H1 (cell line): ENCODE results near the gene CORO2B. TPM values are rescaled to one million over a fixed set of nuclear protein-coding genes. Genes with fewer than 3 reads are reported as not detected.
A peak's percentile ranks its signal among the peaks of the same experiment; 100 is the strongest.

Source experiments
- CTCF ChIA-PET: fragments of 300-600 bp; sonication (Branson Sonifier 250); formaldehyde crosslinking; loops from one replicate; lab custom pipeline; 2021; ENCODE audit not compliant: partially characterized antibody; lab: Charles Lee
- POLR2A ChIA-PET: fragments of 300-600 bp; sonication (Branson Sonifier 250); formaldehyde crosslinking; loops from one replicate; lab custom pipeline; 2021; ENCODE audit warnings: inconsistent platforms; ENCODE audit not compliant: partially characterized antibody; lab: Charles Lee
- DNase-seq, 2 experiments: peaks; one replicate each; pipeline versions ENCODE4 v3.0.0 to v3.0.0-alpha.2; 2010 to 2022; ENCODE audit warnings: low spot score in 2 of 2, low read depth in 1 of 2, mixed read lengths in 1 of 2
- FAIRE-seq: peaks from 2 replicates; lab custom pipeline; 2011; peaks lifted over from hg19 to GRCh38; lab: Jason Lieb, UNC
- H2AFZ ChIP-seq: 2 replicates; pipeline ENCODE4 v1.8.1; 2012; ENCODE audit warnings: low read length, inconsistent platforms
- H2AK5ac ChIP-seq: 2 replicates; pipeline ENCODE4 v1.6.1; 2013; ENCODE audit warnings: low read depth, low read length
- H2BK120ac ChIP-seq: replicated peaks from 2 replicates; pipeline ENCODE3; 2013; ENCODE audit warnings: low read depth, low read length, inconsistent platforms
- H2BK12ac ChIP-seq: 2 replicates; pipeline ENCODE4 v1.6.1; 2013; ENCODE audit warnings: low read depth, low read length
- H2BK15ac ChIP-seq: 2 replicates; pipeline ENCODE4 v1.6.1; 2013; ENCODE audit warnings: low read length
- H2BK20ac ChIP-seq: 2 replicates; pipeline ENCODE4 v1.6.1; 2013; ENCODE audit warnings: low read length
- H2BK5ac ChIP-seq: 2 replicates; pipeline ENCODE4 v1.6.1; 2013; ENCODE audit warnings: low read depth, low read length
- H3K14ac ChIP-seq: 2 replicates; pipeline ENCODE4 v1.6.1; 2013; ENCODE audit warnings: inconsistent platforms; ENCODE audit not compliant: insufficient read length
- H3K18ac ChIP-seq: 2 replicates; pipeline ENCODE4 v1.6.1; 2013; ENCODE audit warnings: low read length; ENCODE audit errors: extremely low read depth
- H3K23ac ChIP-seq: 2 replicates; pipeline ENCODE4 v1.6.1; 2013; ENCODE audit warnings: inconsistent platforms; ENCODE audit not compliant: insufficient read length
- H3K23me2 ChIP-seq: 2 replicates; pipeline ENCODE4 v1.6.1; 2013; ENCODE audit warnings: low read depth, low read length
- H3K27ac ChIP-seq: 2 replicates; pipeline ENCODE4 v1.6.1; 2011; ENCODE audit warnings: low read depth, low read length, inconsistent platforms
- H3K27me3 ChIP-seq, 4 experiments: replicated peaks in 1 of 4; 1 replicate in 1 of 4; 2 replicates in 3 of 4; pipeline versions ENCODE4 v1.6.1 to v1.8.1; 2011 to 2013; ENCODE audit warnings: low read length in 3 of 4, mild to moderate bottlenecking in 3 of 4, inconsistent platforms in 2 of 4, mixed read lengths in 2 of 4, moderate library complexity in 1 of 4; ENCODE audit not compliant: control insufficient read depth in 3 of 4, insufficient read depth in 3 of 4; ENCODE audit errors: extremely low read depth in 1 of 4
- H3K36me3 ChIP-seq, 4 experiments: 2 replicates each; pipeline versions ENCODE4 v1.6.1 to v1.8.1; 2011 to 2013; ENCODE audit warnings: mild to moderate bottlenecking in 4 of 4, low read length in 3 of 4, moderate library complexity in 2 of 4, control low read depth in 1 of 4, inconsistent platforms in 1 of 4; ENCODE audit not compliant: insufficient read depth in 4 of 4, control insufficient read depth in 2 of 4
- H3K4ac ChIP-seq: replicated peaks from 2 replicates; pipeline ENCODE3; 2013; ENCODE audit warnings: low read length, low read depth, mixed read lengths, inconsistent platforms; ENCODE audit not compliant: insufficient read length
- H3K4me1 ChIP-seq, 4 experiments: replicated peaks in 1 of 4; 1 replicate in 1 of 4; 2 replicates in 3 of 4; pipeline versions ENCODE4 v1.6.1 to v1.8.1; 2011 to 2013; ENCODE audit warnings: low read length in 3 of 4, inconsistent platforms in 2 of 4, mixed read lengths in 1 of 4; ENCODE audit not compliant: insufficient read depth in 4 of 4, control insufficient read depth in 3 of 4
- H3K4me2 ChIP-seq, 2 experiments: 2 replicates each; pipeline versions ENCODE4 v1.6.1 to v1.8.1; 2011 to 2013; ENCODE audit warnings: low read depth in 2 of 2, low read length in 2 of 2, control low read depth in 1 of 2, inconsistent platforms in 1 of 2, mild to moderate bottlenecking in 1 of 2; ENCODE audit not compliant: insufficient read depth in 1 of 2
- H3K4me3 ChIP-seq, 4 experiments: fragments of 200-600, 300-600 bp in 1 of 4; sonication (generic), shearing (Covaris generic), sonication (Bioruptor Twin) in 1 of 4; 2 replicates each; pipeline versions ENCODE4 v1.5.1 to v1.8.1; 2011 to 2016; ENCODE audit warnings: low read length in 4 of 4, low read depth in 3 of 4, control low read depth in 2 of 4, inconsistent platforms in 2 of 4, mild to moderate bottlenecking in 2 of 4, mixed read lengths in 1 of 4, moderate library complexity in 1 of 4; ENCODE audit not compliant: insufficient read depth in 2 of 4; ENCODE audit errors: extremely low read depth in 1 of 4
- H3K56ac ChIP-seq: replicated peaks from 2 replicates; pipeline ENCODE3; 2013; ENCODE audit warnings: low read depth, mild to moderate bottlenecking, mixed read lengths, low read length, inconsistent platforms; ENCODE audit not compliant: insufficient read length
- H3K79me1 ChIP-seq: 2 replicates; pipeline ENCODE4 v1.6.1; 2013; ENCODE audit warnings: low read depth, low read length, control low read depth
- H3K79me2 ChIP-seq, 2 experiments: 2 replicates each; pipeline versions ENCODE4 v1.6.1 to v1.8.1; 2012 to 2013; ENCODE audit warnings: low read length in 2 of 2, mild to moderate bottlenecking in 2 of 2, inconsistent platforms in 1 of 2; ENCODE audit not compliant: insufficient read depth in 2 of 2, control insufficient read depth in 1 of 2
- H3K9ac ChIP-seq, 4 experiments: replicated peaks in 1 of 4; 1 replicate in 1 of 4; 2 replicates in 3 of 4; pipeline versions ENCODE4 v1.6.1 to v1.8.1; 2011 to 2013; ENCODE audit warnings: low read depth in 3 of 4, low read length in 3 of 4, control low read depth in 2 of 4, mild to moderate bottlenecking in 2 of 4, moderate library complexity in 2 of 4, inconsistent platforms in 1 of 4; ENCODE audit errors: extremely low read depth in 1 of 4
- H3K9me3 ChIP-seq, 2 experiments: 2 replicates each; pipeline versions ENCODE4 v1.6.1 to v1.8.1; 2012 to 2013; ENCODE audit warnings: mild to moderate bottlenecking in 2 of 2, moderate library complexity in 2 of 2, control low read depth in 1 of 2, inconsistent platforms in 1 of 2, low read depth in 1 of 2, low read length in 1 of 2, mixed read lengths in 1 of 2; ENCODE audit not compliant: insufficient read depth in 2 of 2
- H4K20me1 ChIP-seq, 2 experiments: replicated peaks in 1 of 2; 2 replicates each; pipeline versions ENCODE3 to v1.8.1; 2011 to 2013; ENCODE audit warnings: inconsistent platforms in 2 of 2, low read length in 2 of 2, mild to moderate bottlenecking in 1 of 2; ENCODE audit not compliant: insufficient read depth in 2 of 2, control insufficient read depth in 1 of 2
- H4K5ac ChIP-seq: 2 replicates; pipeline ENCODE4 v1.6.1; 2013; ENCODE audit warnings: low read length, low read depth, mixed read lengths, inconsistent platforms; ENCODE audit not compliant: insufficient read length
- H4K8ac ChIP-seq: 2 replicates; pipeline ENCODE4 v1.8.0; 2013; ENCODE audit warnings: mild to moderate bottlenecking, moderate library complexity, low read length, inconsistent platforms; ENCODE audit not compliant: insufficient read depth; ENCODE audit errors: extremely low read depth
- H4K91ac ChIP-seq: replicated peaks from 2 replicates; pipeline ENCODE3; 2013; ENCODE audit warnings: low read length, mixed read lengths, inconsistent platforms; ENCODE audit not compliant: insufficient read length
- CHD2 ChIP-seq: IDR thresholded peaks from 2 replicates; pipeline ENCODE4 v1.6.1; 2012; ENCODE audit warnings: low read length, improper control_type of control experiment
- SAP30 ChIP-seq: fragments of 300-600 bp; sonication (generic); IDR thresholded peaks from 2 replicates; pipeline ENCODE4 v1.7.1; 2012; ENCODE audit warnings: low read length, moderate library complexity, mild to moderate bottlenecking, inconsistent platforms; ENCODE audit not compliant: insufficient read depth, insufficient replicate concordance
- WGBS, 2 experiments: shearing (Covaris generic) in 1 of 2; methylation state at CpG; one replicate each; pipeline versions ENCODE4 v1.1.6 to v1.1.7; 2013 to 2015; ENCODE audit warnings: low lambda C conversion rate in 2 of 2, mixed read lengths in 2 of 2, inconsistent platforms in 1 of 2, low coverage in 1 of 2, missing lambda C conversion rate in 1 of 2; ENCODE audit not compliant: insufficient replicate concordance in 2 of 2, insufficient coverage in 1 of 2, insufficient read length in 1 of 2; ENCODE audit errors: extremely low coverage in 1 of 2, missing lambda C conversion rate in 1 of 2; 5-methylcytosine and 5-hydroxymethylcytosine counted together
- polyA plus RNA-seq, 7 experiments: library from polyadenylated mRNA; depleted of rRNA in 3 of 7; stranded (reverse) in 5 of 7; unstranded in 2 of 7; fragments of >200 nt in 5 of 7; fragments of 200-250 nt in 2 of 7; gene quantifications; 1 replicate in 5 of 7; 2 replicates in 1 of 7; 4 replicates in 1 of 7; pipeline versions ENCODE4 v1.2.1 to v1.2.3, GENCODE V29; 2011 to 2013; ENCODE audit warnings: missing spikeins in 2 of 7, mixed read lengths in 2 of 7
- total RNA-seq: library from RNA; stranded (reverse); fragmentation: NEBNext Ultra II Directional; extraction: Animal tissue kit (Norgen Biotek cat#: 25700); gene quantifications from 2 replicates; pipeline ENCODE4 v1.2.1, GENCODE V29; 2021

The CORO2B gene
- total and polyA plus RNA-seq, 2 of the 8 experiments (the other 6 are each of a cell fraction or from before 2014, with no cell fraction given): 3.4 to 6.7 TPM

- H3K27me3 ChIP-seq: peaks cover 0 to 2% (median 0%) of the 10 kb centered on the region in 4 experiments; a peak in 1 of 7 replicates
- H3K79me1 ChIP-seq: no peaks in the 10 kb centered on the region
- peak overlapping the region; percentile 93 for H3K18ac ChIP-seq
- 0 out of 2 replicates have a peak overlapping the region, but pooled peaks have one; percentile 44 for H3K27ac ChIP-seq
- H3K23ac ChIP-seq: no peak overlapping the region
- WGBS, 2 experiments: 76% methylated on average over 12 of the region's 12 CpGs; no CpG with 5 or more reads in 1 of the 2 experiments
- ChIA-PET CTCF (interaction anchor here (0.8 to 35.0 kb wide), 9 partner anchors 7 to 128 kb away, joined by 4 to 721 read pairs (median 16); no protein-coding TSS in a partner anchor), POLR2A (interaction anchor here (1.0 to 1.4 kb wide), 2 partner anchors 87 to 153 kb away, joined by 3 to 4 read pairs; no protein-coding TSS in a partner anchor)
- H4K91ac ChIP-seq: peak overlapping the region; percentile 37
- no peak overlapping the region for H2AFZ ChIP-seq
- H3K4me3 ChIP-seq: peak overlapping the region in 1 of 4 experiments; percentile 14; a peak in 1 of 8 replicates
- no peak overlapping the region for H2AK5ac ChIP-seq
- DNase-seq (peak in 1 of 2 experiments; percentile 45), FAIRE-seq (no peak)
- H3K4ac ChIP-seq: peak overlapping the region; percentile 42
- no peak overlapping the region for H3K14ac ChIP-seq
- peaks cover 5 to 13% (median 9%) of the 10 kb centered on the region in 4 experiments; a peak in 6 of 7 replicates for H3K4me1 ChIP-seq
- H4K5ac ChIP-seq: peak overlapping the region; percentile 32
- H3K23me2 ChIP-seq: no peaks in the 10 kb centered on the region; the same call in 1 of the 2 replicates
- H4K20me1 ChIP-seq: no peaks in the 10 kb centered on the region
- peak overlapping the region in 1 of 4 experiments; percentile 25; a peak in 1 of 7 replicates for H3K9ac ChIP-seq
- peak overlapping the region; percentile 50 to 65 for H3K4me2 ChIP-seq
- no peak overlapping the region for H4K8ac ChIP-seq
- no peaks in the 10 kb centered on the region; a peak in 1 of 4 replicates for H3K9me3 ChIP-seq
- peak overlapping the region; percentile 59 for H2BK120ac ChIP-seq
- no peaks in the 10 kb centered on the region for H3K36me3 ChIP-seq
- peak overlapping the region; percentile 90; the same call in 1 of the 2 replicates for H2BK5ac ChIP-seq
- peak overlapping the region; percentile 99 for H2BK12ac ChIP-seq
- peak overlapping the region; percentile 97 for H2BK20ac ChIP-seq
- no peak overlapping the region for H3K56ac ChIP-seq
- 0 out of 2 replicates have a peak overlapping the region, but pooled peaks have one; percentile 24 for H2BK15ac ChIP-seq
- H3K79me2 ChIP-seq: no peaks in the 10 kb centered on the region
- no peak for TF ChIP-seq CHD2
- no peak for TF ChIP-seq SAP30
Measured at GRCh38 chr15:68666812-68667450, 88.1 kb downstream of the CORO2B start.
